GM12872 (cell line): ENCODE measurements around the gene SORCS3.
A peak's percentile ranks its signal among the peaks of the same experiment; 100 is the strongest.

Experiments used
- TF ChIP-seq, protein P1 (sequence below): IDR thresholded peaks from 3 replicates; pipeline ENCODE4 v1.5.1; 2011; ENCODE audit warnings: low read depth, mild to moderate bottlenecking, low read length, moderate library complexity; ENCODE audit not compliant: insufficient read depth

The SORCS3 gene

GRCh38 chr10:105062951-105063350 lies 421.9 kb downstream of the SORCS3 start:
- TF ChIP-seq, protein P1, sequence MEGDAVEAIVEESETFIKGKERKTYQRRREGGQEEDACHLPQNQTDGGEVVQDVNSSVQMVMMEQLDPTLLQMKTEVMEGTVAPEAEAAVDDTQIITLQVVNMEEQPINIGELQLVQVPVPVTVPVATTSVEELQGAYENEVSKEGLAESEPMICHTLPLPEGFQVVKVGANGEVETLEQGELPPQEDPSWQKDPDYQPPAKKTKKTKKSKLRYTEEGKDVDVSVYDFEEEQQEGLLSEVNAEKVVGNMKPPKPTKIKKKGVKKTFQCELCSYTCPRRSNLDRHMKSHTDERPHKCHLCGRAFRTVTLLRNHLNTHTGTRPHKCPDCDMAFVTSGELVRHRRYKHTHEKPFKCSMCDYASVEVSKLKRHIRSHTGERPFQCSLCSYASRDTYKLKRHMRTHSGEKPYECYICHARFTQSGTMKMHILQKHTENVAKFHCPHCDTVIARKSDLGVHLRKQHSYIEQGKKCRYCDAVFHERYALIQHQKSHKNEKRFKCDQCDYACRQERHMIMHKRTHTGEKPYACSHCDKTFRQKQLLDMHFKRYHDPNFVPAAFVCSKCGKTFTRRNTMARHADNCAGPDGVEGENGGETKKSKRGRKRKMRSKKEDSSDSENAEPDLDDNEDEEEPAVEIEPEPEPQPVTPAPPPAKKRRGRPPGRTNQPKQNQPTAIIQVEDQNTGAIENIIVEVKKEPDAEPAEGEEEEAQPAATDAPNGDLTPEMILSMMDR = no peak

DNA sequence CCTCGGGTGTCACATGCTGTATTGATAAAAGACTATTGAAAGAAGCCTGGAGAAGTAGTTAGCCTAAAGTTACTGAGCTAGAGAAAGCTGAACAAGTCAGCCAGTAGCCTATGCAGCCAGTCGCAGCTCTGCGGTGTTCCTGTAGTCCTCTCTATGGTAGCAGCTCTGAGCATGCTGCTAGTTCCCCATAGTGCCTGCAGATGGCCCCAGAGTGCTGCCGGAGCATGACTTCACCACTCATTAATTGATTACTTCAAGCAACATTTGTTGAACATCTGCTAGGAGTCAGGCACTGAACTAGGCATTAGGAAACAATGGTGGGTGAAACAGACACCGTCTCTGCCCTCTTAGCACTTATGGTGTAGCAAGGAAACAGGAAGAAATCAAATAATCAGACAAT lies 422.7 kb downstream of the SORCS3 start:
- TF ChIP-seq, protein P1 = peak; percentile 83

DNA sequence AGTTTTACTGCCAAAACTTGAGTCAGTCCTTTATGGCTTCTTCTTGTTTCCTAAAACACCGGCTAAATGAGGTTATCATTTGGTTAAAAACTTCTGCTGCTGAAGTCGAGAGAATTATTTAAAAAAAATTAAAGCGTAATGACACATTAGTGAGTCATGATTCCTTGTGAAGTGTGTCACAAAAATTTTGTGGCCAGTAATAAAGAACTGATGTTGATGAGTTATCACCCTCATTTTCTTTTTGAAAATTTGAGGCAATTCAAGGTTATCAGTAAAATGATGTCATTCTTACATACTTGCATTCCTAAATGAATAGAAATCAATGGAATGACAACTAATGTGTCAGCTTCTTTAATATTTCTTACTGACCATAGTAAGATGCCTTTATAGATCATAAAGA lies 427.4 kb downstream of the SORCS3 start:
- TF ChIP-seq, protein P1 = no peak

GRCh38 chr10:105070249-105070648 lies 429.2 kb downstream of the SORCS3 start:
- TF ChIP-seq, protein P1 = no peak

DNA sequence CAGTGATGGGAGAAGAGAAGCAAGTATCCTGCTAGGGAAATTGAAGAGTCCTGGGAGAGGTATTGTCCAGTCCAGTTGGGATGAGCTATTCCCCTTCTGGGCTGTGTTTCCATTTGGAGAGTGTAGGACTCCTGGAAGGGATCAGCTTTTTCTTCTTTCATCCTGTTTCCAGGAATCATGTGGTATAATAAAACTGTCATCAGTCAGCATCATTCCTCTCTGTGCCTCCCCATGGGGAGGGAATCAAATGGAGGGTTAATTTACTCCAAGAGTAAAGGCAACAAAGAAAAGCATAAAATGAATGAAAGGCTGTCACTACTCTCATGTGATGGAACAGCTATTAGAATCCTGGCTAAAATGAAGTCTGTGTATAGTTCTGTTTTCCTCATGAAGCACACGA lies 429.9 kb downstream of the SORCS3 start:
- TF ChIP-seq, protein P1 = no peak

GRCh38 chr10:105071980-105072379 lies 430.9 kb downstream of the SORCS3 start:
- TF ChIP-seq, protein P1 = no peak

GRCh38 chr10:105073999-105074398 lies 432.9 kb downstream of the SORCS3 start:
- TF ChIP-seq, protein P1 = no peak

GRCh38 chr10:105075031-105075430 lies 433.9 kb downstream of the SORCS3 start:
- TF ChIP-seq, protein P1 = no peak
